Measurements from ENCODE around the gene CEP112. TPM values are rescaled to one million over a fixed set of nuclear protein-coding genes. Genes with fewer than 3 reads are reported as not detected.

Gene CEP112
- total and polyA plus RNA-seq, 2 donors, result 4.6 to 8.5 TPM

GRCh38 chr17:65586899-65587298, 605.0 kb downstream of the CEP112 start:
- WGBS, result 98% methylated on average over 9 of the region's 9 CpGs
- peaks cover 9 to 25% of the 10 kb centered on the region in 2 donors for H3K4me1 ChIP-seq (ENCODE audit: control insufficient read depth in 2 of 2, insufficient read depth in 2 of 2, low read length in 2 of 2)
- no peak overlapping the region for H3K4me3 ChIP-seq (ENCODE audit: low read length in 2 of 2)
- H3K36me3 ChIP-seq (ENCODE audit: control insufficient read depth in 2 of 2, insufficient read depth in 2 of 2, low read length in 1 of 2), result no peaks in the 10 kb centered on the region
- DNase-seq (ENCODE audit: low read depth in 6 of 9, low spot score in 9 of 9), result no peak
- peak overlapping the region in 1 of 2 donors; percentile 74 for H3K27ac ChIP-seq (ENCODE audit: low read depth in 1 of 2, low read length in 1 of 2)
- peaks cover 0 to 12% of the 10 kb centered on the region in 2 donors for H3K9me3 ChIP-seq (ENCODE audit: control insufficient read depth in 2 of 2, insufficient read depth in 1 of 2, low read length in 1 of 2)
- no peaks in the 10 kb centered on the region for H3K27me3 ChIP-seq (ENCODE audit: control insufficient read depth in 2 of 2, insufficient read depth in 1 of 2, low read length in 1 of 2)

Other genes with a start within 250 kb of the CEP112 start
- 0.33 TPM for gene APOH, start 37.3 kb upstream of the CEP112 start, total RNA-seq
- 0.18 TPM for gene APOH, start 37.3 kb upstream of the CEP112 start, polyA plus RNA-seq
- gene PRKCA, start 110.5 kb upstream of the CEP112 start, total RNA-seq, result 3.2 TPM
- gene PRKCA, start 110.5 kb upstream of the CEP112 start, polyA plus RNA-seq, result 2.7 TPM

All from thymus (tissue), 11 donors.